Activated CD8-positive, alpha-beta T cell treated with anti-CD3 and anti-CD28 coated beads for 36 hours (primary cell): ENCODE measurements around the gene ACTMAP. TPM values are rescaled to one million over a fixed set of nuclear protein-coding genes. Genes with fewer than 3 reads are reported as not detected.

Experiments
- ATAC-seq: fragments of 200-7000 bp; cut with Tn5 transposase; one replicate; pipeline ENCODE4 v1.10.0; 2021; ENCODE audit warnings: mild to moderate bottlenecking, moderate library complexity
- CTCF ChIA-PET: fragments of 350-600 bp; sonication (Branson Sonifier 250); formaldehyde crosslinking; loops from one replicate; lab custom pipeline; 2021; ENCODE audit warnings: antibody characterized with exemption; lab: Charles Lee
- POLR2A ChIA-PET: fragments of 350-600 bp; sonication (Branson Sonifier 250); formaldehyde crosslinking; loops from one replicate; lab custom pipeline; 2021; ENCODE audit warnings: antibody characterized with exemption; lab: Charles Lee
- DNase-seq: peaks from one replicate; pipeline ENCODE4 v3.0.0-alpha.2; 2020
- H3K27ac Mint-ChIP-seq: one replicate; pipeline ENCODE4 v1.8.0; 2021; ENCODE audit warnings: mild to moderate bottlenecking, mixed read lengths
- H3K27me3 Mint-ChIP-seq: one replicate; pipeline ENCODE4 v1.8.0; 2021; ENCODE audit warnings: mixed read lengths
- H3K36me3 Mint-ChIP-seq: one replicate; pipeline ENCODE4 v1.8.0; 2021; ENCODE audit warnings: low read depth, mixed read lengths
- H3K4me1 Mint-ChIP-seq: one replicate; pipeline ENCODE4 v1.8.0; 2021; ENCODE audit warnings: low read depth, mixed read lengths
- H3K4me3 Mint-ChIP-seq: one replicate; pipeline ENCODE4 v1.8.0; 2021; ENCODE audit warnings: mild to moderate bottlenecking, moderate library complexity, mixed read lengths
- H3K9me3 Mint-ChIP-seq: one replicate; pipeline ENCODE4 v1.8.0; 2021; ENCODE audit warnings: mixed read lengths
- intact Hi-C: fragments of 100-400 bp; cut with micrococcal nuclease; formaldehyde crosslinking; loops from one replicate; pipeline ENCODE4 v1.10.0; 2022
- total RNA-seq, 2 experiments: library from RNA; stranded (reverse); gene quantifications; one replicate each; pipeline ENCODE4 v1.2.3, GENCODE V29; 2021
- TF ChIP-seq, protein P1 (sequence below): fragments of 200-600 bp; IDR thresholded peaks from one replicate; pipeline ENCODE4 v1.8.0; 2022; ENCODE audit warnings: antibody characterized with exemption, mild to moderate bottlenecking

Gene ACTMAP
- total RNA-seq, 2 experiments from 2014 or later = 12.8 to 14.2 TPM

DNA sequence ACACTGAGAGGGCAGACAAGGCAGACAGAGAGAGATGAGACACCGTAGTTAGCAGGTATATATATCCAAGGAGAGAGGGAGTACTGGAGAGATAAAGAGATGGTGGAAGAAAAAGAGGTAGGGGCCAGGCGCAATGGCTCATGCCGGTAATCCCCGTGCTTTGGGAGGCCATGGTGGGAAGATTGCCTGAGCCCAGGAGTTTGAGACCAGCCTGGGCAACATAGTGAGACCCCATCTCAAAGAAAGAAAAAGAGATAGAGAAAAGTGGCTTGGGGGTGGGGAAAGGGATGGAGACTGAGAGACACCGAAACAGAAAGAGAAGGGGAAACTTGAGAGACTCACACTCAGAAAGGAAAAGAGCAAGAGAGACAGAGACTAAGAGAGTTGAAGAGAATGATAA is 30.3 kb upstream of the ACTMAP start:
- Mint-ChIP-seq H3K27ac (peak overlapping the region; percentile 68), H3K4me3 (no peak overlapping the region), H3K4me1 (peaks cover 46% of the 10 kb centered on the region), H3K36me3 (peaks cover 20% of the 10 kb centered on the region), H3K27me3 (no peaks in the 10 kb centered on the region), H3K9me3 (no peaks in the 10 kb centered on the region)
- intact Hi-C loops = no loop called here
- ChIA-PET CTCF (no interaction called here), POLR2A (interaction anchor here (1.2 kb wide), 1 partner anchor 14 kb away, joined by 4 read pairs; no protein-coding TSS in a partner anchor)
- TF ChIP-seq, protein P1, sequence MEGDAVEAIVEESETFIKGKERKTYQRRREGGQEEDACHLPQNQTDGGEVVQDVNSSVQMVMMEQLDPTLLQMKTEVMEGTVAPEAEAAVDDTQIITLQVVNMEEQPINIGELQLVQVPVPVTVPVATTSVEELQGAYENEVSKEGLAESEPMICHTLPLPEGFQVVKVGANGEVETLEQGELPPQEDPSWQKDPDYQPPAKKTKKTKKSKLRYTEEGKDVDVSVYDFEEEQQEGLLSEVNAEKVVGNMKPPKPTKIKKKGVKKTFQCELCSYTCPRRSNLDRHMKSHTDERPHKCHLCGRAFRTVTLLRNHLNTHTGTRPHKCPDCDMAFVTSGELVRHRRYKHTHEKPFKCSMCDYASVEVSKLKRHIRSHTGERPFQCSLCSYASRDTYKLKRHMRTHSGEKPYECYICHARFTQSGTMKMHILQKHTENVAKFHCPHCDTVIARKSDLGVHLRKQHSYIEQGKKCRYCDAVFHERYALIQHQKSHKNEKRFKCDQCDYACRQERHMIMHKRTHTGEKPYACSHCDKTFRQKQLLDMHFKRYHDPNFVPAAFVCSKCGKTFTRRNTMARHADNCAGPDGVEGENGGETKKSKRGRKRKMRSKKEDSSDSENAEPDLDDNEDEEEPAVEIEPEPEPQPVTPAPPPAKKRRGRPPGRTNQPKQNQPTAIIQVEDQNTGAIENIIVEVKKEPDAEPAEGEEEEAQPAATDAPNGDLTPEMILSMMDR = no peak
- DNase-seq = no peak
- ATAC-seq = no peak

DNA sequence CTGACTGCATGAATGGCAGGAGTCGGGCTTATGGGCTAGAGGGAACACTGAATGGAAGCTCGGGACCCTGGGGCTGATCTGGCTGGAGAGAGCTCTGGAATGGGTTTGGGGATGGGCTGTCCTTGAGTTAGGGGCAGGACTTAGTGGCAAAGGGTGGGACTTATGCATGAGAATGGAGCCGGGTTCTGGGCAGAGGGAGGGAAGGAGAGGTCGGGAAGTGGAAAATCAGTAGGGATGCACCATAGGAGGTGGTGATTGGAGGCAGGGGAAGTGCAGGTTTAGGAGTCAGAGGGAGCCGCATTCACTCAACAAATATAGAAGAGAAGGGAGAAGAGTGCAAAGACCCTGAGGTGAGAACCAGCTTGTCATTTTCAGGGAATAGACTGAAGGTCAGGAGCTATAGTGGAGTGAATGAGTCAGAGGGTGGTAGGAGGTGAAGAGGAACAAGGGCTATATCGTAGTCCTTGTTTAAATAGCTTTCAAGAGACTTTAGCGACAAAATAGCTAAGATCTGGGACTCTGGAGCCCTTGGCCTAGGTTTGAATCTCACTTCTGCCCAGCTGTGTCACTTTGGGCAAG is 28.5 kb upstream of the ACTMAP start:
- Mint-ChIP-seq H3K36me3 (peaks cover 20% of the 10 kb centered on the region), H3K4me1 (peaks cover 50% of the 10 kb centered on the region), H3K9me3 (no peaks in the 10 kb centered on the region), H3K27me3 (no peaks in the 10 kb centered on the region), H3K4me3 (peak overlapping the region; percentile 92), H3K27ac (peak overlapping the region; percentile 96)
- peak; percentile 36 for DNase-seq
- ChIA-PET CTCF (interaction anchor here (1.0 to 4.0 kb wide), 13 partner anchors 13 to 169 kb away, joined by 4 to 32 read pairs (median 6); partner anchors contain the start of genes ACTMAP, COQ8B, EGLN2 and ITPKC), POLR2A (interaction anchor here (0.6 to 3.6 kb wide), 18 partner anchors 8 to 594 kb away, joined by 3 to 22 read pairs (median 5); partner anchors contain the start of genes ACTMAP, COQ8B, EGLN2 and ITPKC)
- TF ChIP-seq, protein P1 = no peak
- intact Hi-C loops = loop anchor here (2.0 kb wide), 1 partner anchor 14 kb away; no protein-coding TSS in a partner anchor
- no peak for ATAC-seq

GRCh38 chr19:40777937-40778705 is 27.8 kb upstream of the ACTMAP start, which contains the start of gene RAB4B:
Gene RAB4B, plus strand, starts transcription at chr19:40778247. Its CDS starts 129 bp downstream, at chr19:40778376.
- Mint-ChIP-seq H3K27ac (peak within 1 kb of the TSS; percentile 96), H3K9me3 (no peaks in the 10 kb centered on the region), H3K4me1 (peaks cover 50% of the 10 kb centered on the region), H3K4me3 (peak within 1 kb of the TSS; percentile 92), H3K36me3 (peaks cover 17% of the 10 kb centered on the region), H3K27me3 (no peaks in the 10 kb centered on the region)
- DNase-seq (peak; percentile 100), ATAC-seq (peak; percentile 77)
- intact Hi-C loops = loop anchor here (2.0 kb wide), 1 partner anchor 15 kb away; no protein-coding TSS in a partner anchor
- ChIA-PET POLR2A (interaction anchor here (0.6 to 3.6 kb wide), 22 partner anchors 8 to 777 kb away, joined by 3 to 22 read pairs (median 5); partner anchors contain the start of genes ACTMAP, COQ8B, EGLN2 and ITPKC), CTCF (interaction anchor here (0.6 to 4.0 kb wide), 20 partner anchors 9 to 1060 kb away, joined by 3 to 32 read pairs (median 5); partner anchors contain the start of genes ACTMAP, COQ8B, EGLN2 and ITPKC)
- TF ChIP-seq, protein P1 = no peak

DNA sequence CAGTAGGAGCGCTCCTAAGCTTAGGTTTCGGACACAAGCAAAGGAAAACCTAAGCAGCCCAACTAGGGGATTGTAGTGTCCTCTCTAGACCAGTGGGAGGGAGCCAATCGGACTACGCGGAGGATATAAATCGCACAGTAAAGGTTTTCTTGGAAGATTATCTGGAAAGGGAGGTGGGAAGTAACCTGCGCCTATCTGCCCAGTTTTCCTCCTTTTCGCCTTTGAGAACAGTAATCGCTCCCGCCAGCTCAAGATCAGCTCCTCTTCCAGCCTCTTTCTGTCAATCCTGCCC is 27.3 kb upstream of the ACTMAP start:
- DNase-seq (no peak), ATAC-seq (no peak)
- Mint-ChIP-seq H3K4me3 (peak overlapping the region; percentile 92), H3K27me3 (no peaks in the 10 kb centered on the region), H3K27ac (peak overlapping the region; percentile 96), H3K9me3 (no peaks in the 10 kb centered on the region), H3K4me1 (peaks cover 50% of the 10 kb centered on the region), H3K36me3 (peaks cover 17% of the 10 kb centered on the region)
- POLR2A ChIA-PET = interaction anchor here (0.7 to 3.6 kb wide), 18 partner anchors 9 to 777 kb away, joined by 3 to 22 read pairs (median 6); partner anchors contain the start of genes ACTMAP, COQ8B, EGLN2 and ITPKC
- TF ChIP-seq, protein P1 = no peak
- CTCF ChIA-PET = interaction anchor here (0.6 to 4.0 kb wide), 15 partner anchors 9 to 638 kb away, joined by 3 to 32 read pairs (median 5); partner anchors contain the start of genes ACTMAP, EGLN2 and SNRPA
- intact Hi-C loops = no loop called here
